KG1 (cell line): ENCODE measurements around the gene RNF40.

Experiments
- DNase-seq: peaks from one replicate; lab custom pipeline; 2025; lab: John Stamatoyannopoulos, UW

The RNF40 gene

DNA sequence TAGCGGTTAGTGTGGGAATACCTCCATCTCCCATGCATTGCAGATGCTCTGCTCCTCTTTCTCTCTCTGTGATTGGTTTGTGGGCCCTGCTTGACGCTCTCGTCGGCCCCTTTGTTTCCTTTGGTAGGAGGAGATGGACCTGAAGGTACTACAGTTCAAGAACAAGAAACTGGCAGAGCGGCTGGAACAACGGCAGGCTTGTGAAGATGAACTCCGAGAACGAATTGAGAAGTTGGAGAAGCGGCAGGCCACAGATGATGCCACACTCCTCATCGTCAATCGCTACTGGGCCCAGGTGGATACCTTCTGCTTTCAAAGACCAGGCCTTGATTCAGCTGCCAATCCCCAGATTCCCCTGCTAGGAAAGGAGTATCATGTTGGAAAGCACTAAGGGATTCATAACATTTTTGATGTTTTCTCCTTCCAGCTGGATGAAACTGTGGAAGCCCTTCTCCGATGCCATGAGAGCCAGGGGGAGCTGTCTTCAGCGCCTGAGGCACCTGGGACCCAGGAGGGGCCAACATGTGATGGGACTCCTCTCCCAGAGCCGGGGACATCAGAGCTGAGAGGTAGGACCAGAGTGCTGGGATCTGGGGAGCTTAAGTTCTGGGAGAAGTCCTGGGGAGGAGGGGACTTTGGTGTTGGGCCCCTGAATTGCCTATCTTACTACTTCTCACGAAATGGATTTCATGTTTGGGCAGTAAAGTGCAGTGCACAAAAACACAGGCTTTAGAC, 1.0 kb downstream of the RNF40 start:
- no peak for DNase-seq

DNA sequence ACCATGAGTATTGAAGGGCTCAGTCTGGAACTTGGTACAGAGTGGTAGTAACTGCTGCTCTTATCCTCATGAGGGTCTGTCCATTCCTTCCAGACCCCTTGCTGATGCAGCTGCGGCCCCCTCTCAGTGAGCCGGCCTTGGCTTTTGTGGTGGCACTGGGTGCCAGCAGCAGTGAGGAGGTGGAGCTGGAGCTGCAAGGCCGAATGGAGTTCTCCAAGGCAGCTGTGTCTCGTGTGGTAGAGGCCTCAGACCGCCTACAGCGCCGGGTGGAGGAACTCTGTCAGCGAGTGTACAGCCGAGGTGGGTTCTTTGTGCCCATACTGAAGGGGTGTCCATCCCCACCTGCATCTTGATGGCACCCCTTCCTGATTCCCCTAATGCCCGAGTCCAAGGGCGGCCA, 2.0 kb downstream of the RNF40 start:
- no peak for DNase-seq

DNA sequence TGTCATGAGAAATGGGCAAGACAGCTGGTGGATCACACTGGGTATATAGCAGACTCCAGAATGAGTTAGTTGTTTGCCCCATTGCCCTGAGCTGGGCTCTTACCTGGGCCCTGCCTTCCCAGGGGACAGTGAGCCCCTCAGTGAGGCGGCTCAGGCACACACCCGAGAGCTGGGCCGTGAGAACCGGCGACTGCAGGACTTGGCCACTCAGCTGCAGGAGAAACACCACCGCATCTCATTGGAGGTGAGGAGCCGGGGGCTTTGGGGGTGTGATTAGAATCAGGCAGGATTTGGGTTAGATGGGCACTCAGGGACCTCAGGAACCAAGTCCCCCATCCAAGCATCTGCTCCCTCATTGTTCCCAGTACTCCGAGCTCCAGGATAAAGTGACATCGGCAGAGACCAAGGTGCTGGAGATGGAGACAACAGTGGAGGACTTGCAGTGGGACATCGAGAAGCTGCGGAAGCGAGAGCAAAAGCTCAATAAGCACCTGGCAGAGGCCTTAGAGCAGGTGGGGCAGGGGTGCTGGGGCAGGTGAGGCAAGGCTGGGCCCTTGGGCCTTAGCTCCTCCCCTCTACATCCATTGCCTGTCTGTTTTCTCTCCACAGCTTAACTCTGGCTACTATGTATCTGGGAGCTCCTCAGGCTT, 2.8 kb downstream of the RNF40 start:
- no peak for DNase-seq

DNA sequence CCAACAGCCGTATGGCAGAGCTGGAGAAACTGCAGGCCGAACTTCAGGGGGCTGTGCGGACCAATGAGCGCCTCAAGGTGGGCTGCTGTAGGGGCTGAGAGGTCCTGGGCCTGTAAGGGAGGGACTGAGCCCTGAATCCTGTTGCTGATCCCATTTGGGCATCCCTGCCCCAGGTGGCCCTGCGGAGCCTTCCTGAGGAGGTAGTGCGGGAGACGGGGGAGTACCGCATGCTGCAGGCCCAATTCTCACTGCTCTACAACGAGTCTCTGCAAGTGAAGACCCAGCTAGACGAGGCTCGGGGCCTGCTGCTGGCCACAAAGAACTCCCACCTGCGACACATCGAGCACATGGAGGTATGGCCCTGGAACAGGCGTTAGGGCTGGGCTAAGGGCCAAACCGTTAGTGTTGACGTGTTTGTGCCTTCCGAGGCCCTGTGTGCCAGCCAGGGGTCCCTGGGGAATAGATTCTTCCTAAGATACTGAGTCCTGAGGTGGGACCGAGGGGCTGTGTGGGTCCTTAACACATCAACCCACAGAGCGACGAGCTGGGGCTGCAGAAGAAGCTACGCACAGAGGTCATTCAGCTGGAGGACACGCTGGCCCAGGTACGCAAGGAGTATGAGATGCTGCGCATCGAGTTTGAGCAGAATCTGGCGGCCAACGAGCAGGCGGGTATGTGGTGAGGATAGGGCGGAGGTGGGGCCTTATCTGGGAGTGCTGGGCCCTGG, 4.2 kb downstream of the RNF40 start:
- DNase-seq = no peak

GRCh38 chr16:30766933-30767284, 4.8 kb downstream of the RNF40 start:
- DNase-seq = no peak

- no peak for DNase-seq
Measured at GRCh38 chr16:30767767-30768465, 5.8 kb downstream of the RNF40 start.

DNA sequence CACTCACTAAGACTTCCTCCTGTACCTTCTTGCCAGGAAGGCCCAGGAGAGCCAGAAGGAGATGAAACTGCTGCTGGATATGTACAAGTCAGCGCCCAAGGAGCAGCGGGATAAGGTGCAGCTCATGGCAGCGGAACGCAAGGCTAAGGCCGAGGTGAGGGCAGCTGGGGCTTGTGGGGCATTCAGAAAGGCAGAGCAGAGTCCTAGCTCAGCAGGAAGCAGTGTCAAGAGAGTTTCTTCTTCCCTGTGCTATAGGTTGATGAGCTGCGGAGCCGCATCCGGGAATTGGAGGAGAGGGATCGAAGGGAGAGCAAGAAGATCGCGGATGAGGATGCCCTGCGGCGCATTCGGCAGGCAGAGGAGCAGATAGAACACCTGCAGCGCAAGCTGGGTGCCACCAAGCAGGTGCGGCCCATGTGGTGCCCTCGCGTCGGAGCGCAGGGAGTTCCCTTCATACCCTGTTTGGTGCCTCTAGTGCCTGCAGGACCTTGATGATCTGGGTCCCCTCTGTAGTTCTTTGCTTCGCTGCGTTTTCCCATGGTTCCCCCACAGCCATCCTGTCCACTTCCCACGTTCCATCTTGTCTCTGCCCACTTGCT, 6.6 kb downstream of the RNF40 start:
- no peak for DNase-seq

DNA sequence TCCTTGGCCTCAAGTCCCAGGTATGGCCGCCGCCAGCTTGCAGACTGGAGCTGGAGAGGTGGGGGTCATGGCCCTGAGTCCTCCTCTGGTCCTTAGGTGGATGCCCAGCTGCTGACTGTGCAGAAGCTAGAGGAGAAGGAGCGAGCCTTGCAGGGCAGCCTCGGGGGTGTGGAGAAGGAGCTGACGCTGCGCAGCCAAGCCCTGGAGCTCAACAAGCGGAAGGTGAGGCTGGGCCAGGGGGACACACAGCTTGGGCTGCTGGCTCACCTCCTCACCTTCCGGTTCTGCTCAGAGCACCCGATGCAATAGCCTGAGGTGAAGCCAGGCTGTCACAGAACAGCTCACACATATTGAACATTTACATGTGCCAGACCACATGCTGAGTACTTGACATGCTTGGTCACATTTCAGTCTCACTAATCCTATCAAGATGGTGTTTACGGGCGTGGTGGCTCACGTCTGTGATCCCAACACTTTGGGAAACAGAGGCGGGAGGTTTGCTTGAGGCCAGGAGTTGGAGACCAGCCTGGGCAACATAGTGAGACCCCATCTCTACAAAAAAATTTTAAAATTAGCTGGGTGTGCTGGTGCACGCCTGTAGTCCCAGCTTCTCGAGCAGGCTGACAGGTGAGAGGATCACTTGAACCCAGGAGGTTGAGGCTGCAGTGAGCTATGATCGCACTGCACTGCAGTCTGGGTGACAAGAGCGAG, 7.4 kb downstream of the RNF40 start:
- DNase-seq = no peak

GRCh38 chr16:30771726-30772125, 9.6 kb downstream of the RNF40 start:
- no peak for DNase-seq

- no peak for DNase-seq
Measured at GRCh38 chr16:30773826-30774225, 11.7 kb downstream of the RNF40 start.

DNA sequence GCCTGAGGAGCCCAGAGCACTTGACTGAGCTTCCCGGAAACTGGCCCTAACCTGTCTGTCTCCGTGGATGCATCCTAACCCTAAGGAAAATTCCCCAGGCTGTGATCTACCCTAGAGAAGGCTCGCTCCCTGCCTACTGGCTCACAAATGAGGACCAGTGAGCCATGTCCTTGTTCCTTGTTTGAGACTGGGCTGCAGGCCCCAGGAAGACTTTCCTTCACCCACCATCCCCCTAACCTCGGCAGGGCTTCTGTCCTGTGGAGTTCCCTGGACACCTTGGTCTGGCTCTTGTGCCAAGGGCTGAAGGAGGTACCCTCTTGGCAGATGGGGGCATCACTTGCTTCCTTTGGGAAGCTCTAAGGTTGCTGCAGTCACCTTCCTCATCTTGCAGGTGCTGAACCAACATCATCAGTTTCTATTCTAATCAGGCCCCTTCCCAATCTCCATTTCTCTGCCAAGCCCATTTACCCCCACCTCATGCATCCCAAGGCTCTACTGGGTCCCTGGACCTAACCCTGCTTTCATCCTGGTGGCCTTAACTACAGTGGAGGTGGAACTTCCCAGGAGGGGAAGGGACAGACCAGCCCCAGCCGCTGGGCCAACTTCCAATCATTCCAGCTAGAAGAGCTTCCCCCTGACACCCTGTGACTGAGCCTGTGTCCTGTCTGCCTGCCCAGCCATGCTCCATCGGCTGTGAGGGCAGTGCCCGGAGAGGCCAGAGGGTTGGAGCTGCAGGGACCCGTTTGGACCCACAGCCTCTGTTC, 12.4 kb downstream of the RNF40 start:
- DNase-seq = no peak

- no peak for DNase-seq
Measured at GRCh38 chr16:30775131-30775391, 12.9 kb downstream of the RNF40 start.

DNA sequence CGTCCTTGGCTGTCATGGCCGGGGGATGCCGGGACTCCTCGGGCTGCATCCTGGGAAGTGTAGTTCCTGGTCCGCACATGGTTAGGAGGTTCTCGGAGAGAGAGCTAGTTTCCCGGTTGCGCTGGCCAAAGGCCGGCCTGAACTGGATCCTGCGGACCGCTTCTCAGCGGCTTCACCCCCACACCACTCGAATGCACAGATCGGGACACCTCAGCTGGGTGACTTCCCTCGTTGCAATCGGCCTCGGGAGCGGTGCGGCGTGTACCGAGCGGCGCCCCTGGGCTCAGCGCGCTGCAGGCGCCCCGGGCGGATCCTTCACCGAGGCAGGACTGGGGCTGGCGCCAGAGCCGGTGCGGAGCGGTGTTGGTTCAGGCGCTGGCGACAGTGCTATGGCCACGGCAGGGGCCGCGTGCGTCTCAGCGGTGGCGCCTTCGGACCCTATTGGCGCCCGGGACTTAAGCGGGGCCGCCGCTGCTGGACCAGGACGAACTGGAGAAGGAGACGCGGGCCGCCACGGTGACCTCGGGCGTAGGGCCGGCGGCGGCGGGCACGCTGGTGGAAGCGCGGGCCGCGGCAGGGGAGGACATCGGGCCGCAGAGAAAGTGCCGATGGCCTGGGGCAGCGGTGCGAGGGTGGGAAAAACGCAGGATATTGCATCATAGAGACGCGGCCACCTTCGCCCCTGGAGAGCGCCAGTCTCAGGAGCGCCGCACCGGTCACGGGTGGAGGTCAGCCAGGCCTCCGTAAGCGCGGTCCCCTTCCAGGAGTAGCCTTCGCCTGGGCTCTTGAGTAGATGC, 13.5 kb downstream of the RNF40 start:
- DNase-seq = peak; percentile 49

- no peak for DNase-seq
Measured at GRCh38 chr16:30777591-30778297, 15.6 kb downstream of the RNF40 start.

- DNase-seq = no peak
Measured at GRCh38 chr16:30778549-30779244, 16.6 kb downstream of the RNF40 start.

- no peak for DNase-seq
Measured at GRCh38 chr16:30779596-30779995, 17.5 kb downstream of the RNF40 start.

GRCh38 chr16:30780021-30780420, 17.9 kb downstream of the RNF40 start:
- DNase-seq = no peak

GRCh38 chr16:30780549-30780948, 18.4 kb downstream of the RNF40 start:
- no peak for DNase-seq
